ACC112 (cell line): ENCODE measurements around the gene CERS1.

Experiments
- H2AFZ ChIP-seq: fragments of 200-600 bp; sonication (generic); one replicate; pipeline ENCODE4 v1.6.0; 2017; ENCODE audit warnings: antibody characterized with exemption, low read length; ENCODE audit not compliant: unreplicated experiment
- H3K27ac ChIP-seq: fragments of 200-600 bp; sonication (generic); 2 replicates; pipeline ENCODE4 v1.5.1; 2014; ENCODE audit warnings: low read depth, mild to moderate bottlenecking, antibody characterized with exemption, low read length, moderate library complexity
- H3K27me3 ChIP-seq: fragments of 200-600 bp; sonication (generic); 2 replicates; pipeline ENCODE4 v1.6.1; 2014; ENCODE audit warnings: mild to moderate bottlenecking, antibody characterized with exemption, low read length, moderate library complexity, mixed read lengths; ENCODE audit not compliant: insufficient read depth
- H3K36me3 ChIP-seq: fragments of 200-600 bp; sonication (generic); 2 replicates; pipeline ENCODE4 v1.6.1; 2016; ENCODE audit warnings: mild to moderate bottlenecking, antibody characterized with exemption, low read length, moderate library complexity, mixed read lengths; ENCODE audit not compliant: insufficient read depth
- H3K4me1 ChIP-seq: fragments of 200-600 bp; sonication (generic); one replicate; pipeline ENCODE4 v1.6.1; 2016; ENCODE audit warnings: low read length, mixed read lengths; ENCODE audit not compliant: insufficient read depth, unreplicated experiment, control insufficient read depth
- H3K4me3 ChIP-seq: fragments of 200-600 bp; sonication (generic); 2 replicates; pipeline ENCODE4 v1.5.1; 2014; ENCODE audit warnings: mild to moderate bottlenecking, low read depth, low read length
- H3K79me2 ChIP-seq: fragments of 200-600 bp; sonication (generic); one replicate; pipeline ENCODE4 v1.6.0; 2016; ENCODE audit warnings: low read length; ENCODE audit not compliant: control insufficient read depth, unreplicated experiment, insufficient read depth

CERS1 gene

GRCh38 chr19:18895824-18896341 lies at the start of gene CERS1:
TSS of gene CERS1 (minus strand) at chr19:18896158. CDS start at chr19:18896072, 86 bp downstream.
- Histone ChIP-seq H3K4me3 (peak within 1 kb of the TSS; percentile 79), H2AFZ (no peak within 1 kb of the TSS), H3K36me3 (no peaks in the 10 kb centered on the region), H3K79me2 (no peaks in the 10 kb centered on the region), H3K4me1 (peaks cover 3% of the 10 kb centered on the region), H3K27ac (no peak within 1 kb of the TSS), H3K27me3 (no peaks in the 10 kb centered on the region)

- Histone ChIP-seq H3K79me2 (peaks cover 3% of the 10 kb centered on the region), H3K36me3 (no peaks in the 10 kb centered on the region), H3K27me3 (no peaks in the 10 kb centered on the region), H2AFZ (no peak overlapping the region), H3K27ac (no peak overlapping the region), H3K4me1 (no peaks in the 10 kb centered on the region), H3K4me3 (no peak overlapping the region)
These were observed 49.3 kb upstream of the CERS1 start for GRCh38 chr19:18945297-18945696.

- H3K79me2 ChIP-seq: peaks cover 17% of the 10 kb centered on the region
- H3K27me3 ChIP-seq: no peaks in the 10 kb centered on the region
- H2AFZ ChIP-seq: no peak overlapping the region
- no peak overlapping the region for H3K27ac ChIP-seq
- H3K4me1 ChIP-seq: no peaks in the 10 kb centered on the region
- H3K4me3 ChIP-seq: no peak overlapping the region
- H3K36me3 ChIP-seq: no peaks in the 10 kb centered on the region
These were observed 47.5 kb upstream of the CERS1 start for GRCh38 chr19:18943465-18943864.

DNA sequence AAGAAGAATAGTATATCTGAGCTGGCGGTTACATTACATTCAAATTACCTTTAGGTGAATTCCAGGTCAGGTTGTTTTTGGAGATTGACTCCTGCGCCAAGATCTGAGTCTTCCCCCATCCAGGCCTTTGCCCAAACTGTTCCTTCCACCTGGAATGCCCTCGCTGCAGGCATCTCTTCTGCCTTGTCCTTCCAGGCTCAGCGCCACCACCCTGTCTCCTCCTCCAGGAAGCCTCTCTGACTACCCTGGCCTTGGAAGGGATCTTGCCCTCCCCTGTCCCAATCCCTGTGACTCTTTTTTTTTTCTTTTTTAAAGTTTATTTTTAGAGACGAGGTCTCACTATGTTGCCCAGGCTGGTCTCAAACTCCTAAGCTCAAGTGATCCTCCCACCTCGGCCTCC lies 46.7 kb upstream of the CERS1 start:
- Histone ChIP-seq H3K79me2 (peaks cover 20% of the 10 kb centered on the region), H2AFZ (no peak overlapping the region), H3K36me3 (no peaks in the 10 kb centered on the region), H3K27ac (no peak overlapping the region), H3K27me3 (no peaks in the 10 kb centered on the region), H3K4me3 (no peak overlapping the region), H3K4me1 (no peaks in the 10 kb centered on the region)

GRCh38 chr19:18941628-18942354 lies 45.8 kb upstream of the CERS1 start:
- H3K27me3 ChIP-seq: no peaks in the 10 kb centered on the region
- H3K27ac ChIP-seq: no peak overlapping the region
- H3K36me3 ChIP-seq: no peaks in the 10 kb centered on the region
- H3K4me1 ChIP-seq: no peaks in the 10 kb centered on the region
- peaks cover 20% of the 10 kb centered on the region for H3K79me2 ChIP-seq
- no peak overlapping the region for H2AFZ ChIP-seq
- H3K4me3 ChIP-seq: peak overlapping the region; percentile 64

- no peak within 1 kb of the TSS; the same call in 1 of the 2 replicates for H3K27ac ChIP-seq
- H3K27me3 ChIP-seq: no peaks in the 10 kb centered on the region
- H3K4me3 ChIP-seq: peak within 1 kb of the TSS; percentile 93
- peak within 1 kb of the TSS; percentile 50 for H2AFZ ChIP-seq
- peaks cover 20% of the 10 kb centered on the region for H3K79me2 ChIP-seq
- no peaks in the 10 kb centered on the region for H3K36me3 ChIP-seq
- no peaks in the 10 kb centered on the region for H3K4me1 ChIP-seq
These were observed 45.0 kb upstream of the CERS1 start, which contains the start of gene HOMER3 for GRCh38 chr19:18940769-18941627. TSS of gene HOMER3 (minus strand) at chr19:18941217. CDS start at chr19:18938982, 2,235 bp downstream.

DNA sequence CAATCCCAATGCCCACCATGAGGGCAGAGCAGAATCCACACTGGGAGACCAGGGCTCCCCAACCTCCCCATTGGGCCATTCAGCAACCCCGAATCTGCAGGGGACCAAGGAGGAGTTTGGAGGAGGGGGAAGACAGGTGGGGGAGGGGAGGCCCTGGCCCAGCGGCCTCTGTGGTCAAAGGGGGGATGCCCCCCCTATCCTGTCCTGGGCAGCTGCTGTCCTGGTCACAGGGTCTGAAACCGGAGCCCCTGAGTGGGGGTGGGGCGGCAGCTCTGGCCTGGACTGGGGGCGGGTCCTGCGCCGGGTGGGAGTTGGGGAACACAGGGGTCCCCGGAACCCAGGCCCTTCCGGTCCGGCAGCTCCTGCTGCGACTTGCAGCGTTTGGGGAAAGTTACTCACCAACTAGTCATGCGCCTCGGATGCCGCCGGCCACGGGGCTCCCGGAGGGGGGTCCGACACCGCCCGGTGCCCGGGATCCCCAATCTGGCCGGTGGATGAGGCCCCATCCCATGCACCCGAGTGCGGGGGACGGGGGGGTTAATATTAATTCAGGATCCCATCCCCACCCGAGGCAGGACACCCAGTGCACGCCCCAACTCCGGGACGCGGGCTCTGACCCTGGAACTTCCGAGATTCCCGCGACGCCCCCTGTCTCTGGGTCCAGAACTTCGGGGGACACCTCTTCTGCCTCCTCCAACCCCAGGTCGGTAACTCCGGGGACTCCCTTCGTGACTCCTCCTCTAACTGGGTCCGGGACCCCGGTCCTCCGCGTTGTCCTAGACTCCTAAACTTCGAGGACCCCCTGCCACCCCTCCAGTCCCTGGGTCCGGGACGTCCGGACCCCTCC lies 44.2 kb upstream of the CERS1 start:
- no peaks in the 10 kb centered on the region for H3K36me3 ChIP-seq
- H3K79me2 ChIP-seq: peaks cover 20% of the 10 kb centered on the region
- H3K4me1 ChIP-seq: no peaks in the 10 kb centered on the region
- peak overlapping the region; percentile 93 for H3K4me3 ChIP-seq
- no peak overlapping the region; the same call in 1 of the 2 replicates for H3K27ac ChIP-seq
- no peak overlapping the region for H2AFZ ChIP-seq
- H3K27me3 ChIP-seq: no peaks in the 10 kb centered on the region

GRCh38 chr19:18939163-18939562 lies 43.2 kb upstream of the CERS1 start:
- Histone ChIP-seq H3K27ac (no peak overlapping the region), H3K79me2 (peaks cover 20% of the 10 kb centered on the region), H3K4me3 (peak overlapping the region; percentile 93), H3K36me3 (no peaks in the 10 kb centered on the region), H3K4me1 (no peaks in the 10 kb centered on the region), H2AFZ (no peak overlapping the region), H3K27me3 (no peaks in the 10 kb centered on the region)

DNA sequence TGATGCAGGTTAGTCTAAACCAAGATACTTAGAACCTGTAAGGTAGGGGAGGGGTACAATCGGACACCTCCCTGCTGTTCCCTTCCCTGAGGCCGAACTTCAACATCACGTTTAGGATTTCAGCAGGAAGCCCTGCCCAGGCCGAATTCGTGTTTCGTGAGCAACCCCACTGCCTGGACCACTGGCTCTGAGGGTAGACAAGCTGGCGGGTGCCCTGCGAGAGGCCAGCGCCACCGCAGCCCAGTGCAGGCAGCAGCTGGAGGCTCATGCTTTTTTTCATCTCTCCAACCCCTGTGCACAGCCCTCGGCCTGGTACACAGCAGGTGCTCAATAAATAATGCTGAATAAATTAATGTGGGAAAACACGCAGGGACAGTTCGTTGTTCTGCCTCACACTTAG lies 37.3 kb upstream of the CERS1 start:
- peaks cover 2% of the 10 kb centered on the region for H3K79me2 ChIP-seq
- H3K4me1 ChIP-seq: no peaks in the 10 kb centered on the region
- H3K27ac ChIP-seq: no peak overlapping the region
- H3K36me3 ChIP-seq: no peaks in the 10 kb centered on the region
- no peak overlapping the region for H2AFZ ChIP-seq
- no peaks in the 10 kb centered on the region for H3K27me3 ChIP-seq
- no peak overlapping the region for H3K4me3 ChIP-seq

- Histone ChIP-seq H2AFZ (no peak overlapping the region), H3K79me2 (no peaks in the 10 kb centered on the region), H3K4me3 (no peak overlapping the region), H3K27ac (no peak overlapping the region), H3K4me1 (no peaks in the 10 kb centered on the region), H3K36me3 (no peaks in the 10 kb centered on the region), H3K27me3 (no peaks in the 10 kb centered on the region)
These were observed 36.4 kb upstream of the CERS1 start for GRCh38 chr19:18932216-18932841.
